Measurements from ENCODE around the gene SLCO4A1. TPM values are rescaled to one million over a fixed set of nuclear protein-coding genes. Genes with fewer than 3 reads are reported as not detected.
A peak's percentile ranks its signal among the peaks of the same experiment; 100 is the strongest.

The SLCO4A1 gene
- total RNA-seq, 2 donors from 2014 or later, result 2.6 to 6.2 TPM

DNA sequence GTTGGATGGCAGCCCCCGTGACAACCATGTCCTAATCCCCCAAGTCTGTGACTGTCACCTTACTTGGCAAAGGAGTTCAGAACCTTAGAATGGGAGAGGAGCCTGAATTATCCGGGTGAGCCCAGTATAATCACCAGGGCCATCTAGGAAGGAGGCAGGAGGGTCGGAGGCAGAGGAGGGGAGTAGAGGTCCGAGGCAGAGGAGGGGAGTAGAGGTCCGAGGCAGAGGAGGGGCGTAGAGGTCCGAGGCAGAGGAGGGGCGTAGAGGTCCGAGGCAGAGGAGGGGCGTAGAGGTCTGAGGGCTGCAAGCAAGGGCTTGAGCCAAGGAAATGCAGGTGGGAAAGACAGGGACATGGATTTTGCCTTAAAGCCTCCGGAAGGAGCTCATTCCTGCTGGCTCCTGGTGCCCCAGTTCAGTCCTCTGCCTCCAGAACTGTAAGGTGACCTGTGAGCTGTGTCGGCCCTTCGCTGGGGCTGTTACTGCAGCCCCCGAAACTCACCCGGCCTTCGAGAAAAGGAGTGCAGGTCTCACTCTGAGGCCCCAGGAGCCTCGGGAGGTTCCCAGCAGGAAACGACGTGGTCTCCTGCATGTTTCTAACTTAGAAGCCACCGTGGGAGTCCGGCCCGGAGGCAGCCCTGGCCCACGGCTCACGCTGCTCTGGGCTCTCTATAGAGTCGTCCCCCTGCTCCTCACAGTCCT lies 20.0 kb upstream of the SLCO4A1 start:
- no peak for ATAC-seq
- TF ChIP-seq, protein P1, sequence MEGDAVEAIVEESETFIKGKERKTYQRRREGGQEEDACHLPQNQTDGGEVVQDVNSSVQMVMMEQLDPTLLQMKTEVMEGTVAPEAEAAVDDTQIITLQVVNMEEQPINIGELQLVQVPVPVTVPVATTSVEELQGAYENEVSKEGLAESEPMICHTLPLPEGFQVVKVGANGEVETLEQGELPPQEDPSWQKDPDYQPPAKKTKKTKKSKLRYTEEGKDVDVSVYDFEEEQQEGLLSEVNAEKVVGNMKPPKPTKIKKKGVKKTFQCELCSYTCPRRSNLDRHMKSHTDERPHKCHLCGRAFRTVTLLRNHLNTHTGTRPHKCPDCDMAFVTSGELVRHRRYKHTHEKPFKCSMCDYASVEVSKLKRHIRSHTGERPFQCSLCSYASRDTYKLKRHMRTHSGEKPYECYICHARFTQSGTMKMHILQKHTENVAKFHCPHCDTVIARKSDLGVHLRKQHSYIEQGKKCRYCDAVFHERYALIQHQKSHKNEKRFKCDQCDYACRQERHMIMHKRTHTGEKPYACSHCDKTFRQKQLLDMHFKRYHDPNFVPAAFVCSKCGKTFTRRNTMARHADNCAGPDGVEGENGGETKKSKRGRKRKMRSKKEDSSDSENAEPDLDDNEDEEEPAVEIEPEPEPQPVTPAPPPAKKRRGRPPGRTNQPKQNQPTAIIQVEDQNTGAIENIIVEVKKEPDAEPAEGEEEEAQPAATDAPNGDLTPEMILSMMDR (IDR thresholded peaks at IDR 0.05), result no peak
- no peak for TF ChIP-seq POLR2A (IDR thresholded peaks at IDR 0.05)
- no peak for DNase-seq
- no peak overlapping the region for H3K4me3 ChIP-seq
- H3K27ac ChIP-seq, result peak overlapping the region; percentile 98 to 99 (median 98)
- peaks cover 35% of the 10 kb centered on the region for H3K4me1 ChIP-seq
- intact Hi-C loops (cut with DNase I), result no loop called here
- H3K9me3 ChIP-seq, result no peaks in the 10 kb centered on the region
- H3K27me3 ChIP-seq, result no peaks in the 10 kb centered on the region
- WGBS, 2 donors, result 84 to 92% methylated on average over 20 to 21 of the region's 25 CpGs
- H3K36me3 ChIP-seq (replicated peaks in 1 of 2; ENCODE audit: insufficient read depth in 1 of 2, low read depth in 2 of 2), result no peaks in the 10 kb centered on the region

DNA sequence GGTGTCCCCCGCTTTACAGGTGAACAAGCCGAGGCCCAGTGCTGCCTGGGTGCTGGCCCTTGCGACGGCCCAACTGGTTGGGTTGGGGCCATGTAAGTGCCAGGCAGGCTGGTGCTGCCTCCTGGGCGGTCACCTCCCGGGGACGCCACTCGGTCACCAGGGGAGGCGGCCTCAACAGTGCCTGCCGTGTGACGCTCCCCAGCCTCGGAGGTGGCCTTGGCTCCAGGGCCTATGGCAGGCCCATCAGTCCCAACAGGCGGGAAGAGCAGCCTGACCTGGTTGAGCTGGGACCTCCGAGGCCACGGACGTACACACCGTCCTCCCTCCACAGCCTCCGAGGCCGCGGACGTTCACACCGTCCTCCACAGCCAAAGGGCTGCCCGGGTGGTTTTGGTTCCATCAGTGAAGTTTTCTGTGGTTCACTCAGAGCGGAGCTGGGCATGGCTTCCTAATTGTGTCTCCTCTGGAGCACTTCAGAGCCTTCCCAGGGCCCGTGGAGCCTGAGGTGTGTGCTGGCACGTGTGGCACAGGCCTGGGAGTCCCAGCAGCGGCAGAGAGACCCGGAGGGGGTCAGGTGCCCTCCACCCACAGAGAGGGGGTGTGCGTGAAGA lies 19.3 kb upstream of the SLCO4A1 start:
- Histone ChIP-seq H3K4me3 (no peak overlapping the region), H3K27me3 (no peaks in the 10 kb centered on the region), H3K9me3 (no peaks in the 10 kb centered on the region), H3K36me3 (replicated peaks in 1 of 2; ENCODE audit: insufficient read depth in 1 of 2, low read depth in 2 of 2) (no peaks in the 10 kb centered on the region), H3K4me1 (peaks cover 35% of the 10 kb centered on the region), H3K27ac (peak overlapping the region; percentile 98 to 99 (median 98))
- ATAC-seq (no peak), DNase-seq (no peak)
- intact Hi-C loops (cut with DNase I), result no loop called here
- WGBS, 2 donors, result 60 to 71% methylated on average over 13 to 17 of the region's 29 CpGs
- no peak for TF ChIP-seq POLR2A (IDR thresholded peaks at IDR 0.05)
- TF ChIP-seq, protein P1 (IDR thresholded peaks at IDR 0.05), result no peak

DNA sequence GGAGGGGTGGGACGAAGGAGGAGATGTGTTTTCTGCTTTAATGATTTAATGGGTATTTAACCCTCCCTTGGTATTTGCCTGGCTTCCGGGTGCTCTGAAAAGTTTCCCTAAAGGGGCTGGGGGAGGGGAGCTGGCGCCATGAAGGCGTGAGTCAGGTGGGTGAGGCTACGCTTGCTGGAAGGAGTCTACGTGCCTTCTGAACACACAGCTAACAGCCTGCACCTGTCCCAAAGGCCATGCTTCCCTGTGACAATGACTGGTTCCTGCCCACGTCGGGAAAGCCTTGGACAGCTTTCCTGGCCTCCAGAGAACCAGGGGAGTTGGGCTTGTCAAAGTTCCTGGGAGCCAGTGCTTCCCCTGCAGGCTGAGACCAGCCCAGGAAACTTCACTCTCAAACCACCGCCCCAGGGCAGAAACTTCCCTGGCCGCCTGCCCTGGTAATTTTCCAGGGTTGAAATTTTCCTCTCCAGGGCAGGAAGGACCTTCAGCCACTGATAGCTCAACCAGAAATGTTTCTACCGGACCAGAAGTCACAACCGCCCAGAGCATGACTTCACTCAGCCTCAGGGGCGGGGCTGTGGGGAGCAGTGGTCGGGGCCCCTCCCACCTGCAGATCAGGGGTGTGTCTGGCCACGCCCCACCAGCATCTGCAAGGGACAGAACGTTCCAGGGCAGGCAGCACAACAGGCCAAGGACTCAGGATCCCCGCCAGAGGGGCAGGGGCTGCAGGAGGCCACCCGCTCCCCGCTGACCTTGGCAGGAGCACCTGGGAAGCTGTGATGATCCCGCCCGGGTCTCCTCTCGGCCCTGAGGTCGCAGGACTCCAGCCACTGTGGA lies 18.6 kb upstream of the SLCO4A1 start:
- peak; percentile 93 for ATAC-seq
- intact Hi-C loops (cut with DNase I), result no loop called here
- Histone ChIP-seq H3K4me3 (no peak overlapping the region), H3K4me1 (peaks cover 39% of the 10 kb centered on the region), H3K9me3 (no peaks in the 10 kb centered on the region), H3K36me3 (replicated peaks in 1 of 2; ENCODE audit: insufficient read depth in 1 of 2, low read depth in 2 of 2) (no peaks in the 10 kb centered on the region), H3K27me3 (no peaks in the 10 kb centered on the region), H3K27ac (peak overlapping the region; percentile 98 to 99 (median 98))
- 4% methylated on average over 11 to 23 of the region's 23 CpGs for WGBS, 2 donors
- peak; percentile 97 to 99 (median 99) for DNase-seq
- TF ChIP-seq POLR2A (IDR thresholded peaks at IDR 0.05), result peak; percentile 40 to 79 (median 73)
- TF ChIP-seq, protein P1 (IDR thresholded peaks at IDR 0.05), result peak in 3 of 7 experiments; percentile 20 to 28 (median 26)

DNA sequence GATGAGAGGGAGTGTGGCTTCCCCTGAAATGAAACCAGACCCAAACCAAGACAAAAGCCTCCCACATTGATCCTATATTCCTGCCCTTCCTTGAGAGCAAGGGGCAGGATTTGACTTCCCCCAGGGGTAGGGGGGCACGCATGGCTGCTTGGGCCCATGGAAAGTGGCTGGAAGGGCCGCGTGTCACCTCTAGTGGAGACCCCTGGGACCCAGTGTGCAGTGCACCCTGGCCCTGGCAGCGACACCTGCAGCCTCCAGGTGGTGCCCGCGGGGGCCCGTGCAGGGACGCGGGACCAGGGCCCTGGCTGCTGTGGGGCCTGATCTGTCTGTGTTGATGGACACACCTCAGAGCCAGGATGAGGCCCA lies 18.0 kb upstream of the SLCO4A1 start:
- ATAC-seq, result peak; percentile 13
- Histone ChIP-seq H3K9me3 (no peaks in the 10 kb centered on the region), H3K4me3 (no peak overlapping the region), H3K36me3 (replicated peaks in 1 of 2; ENCODE audit: insufficient read depth in 1 of 2, low read depth in 2 of 2) (no peaks in the 10 kb centered on the region), H3K27me3 (no peaks in the 10 kb centered on the region), H3K27ac (peak overlapping the region; percentile 98 to 99 (median 98)), H3K4me1 (peaks cover 39% of the 10 kb centered on the region)
- peak in 3 of 4 donors; percentile 43 to 51 (median 44) for DNase-seq
- TF ChIP-seq, protein P1 (IDR thresholded peaks at IDR 0.05), result peak in 4 of 7 experiments; percentile 1 to 18 (median 12)
- TF ChIP-seq POLR2A (IDR thresholded peaks at IDR 0.05), result no peak
- 52 to 56% methylated on average over 3 to 9 of the region's 9 CpGs for WGBS, 2 donors
- intact Hi-C loops (cut with DNase I), result no loop called here
